Coronary artery (tissue), 2 donors: ENCODE data around the gene NUDT3.
A peak's percentile ranks its signal among the peaks of the same experiment; 100 is the strongest.
"Not testable (repeated sequence)": the region's sequence is repeated elsewhere in the genome, so short reads cannot be mapped to it uniquely, and the experiment has no call there.

ENCODE experiments used
- DNase-seq: peaks from one replicate; pipeline ENCODE4 v3.0.0-alpha.2; 2017; ENCODE audit warnings: low spot score
- H3K27ac ChIP-seq, 2 donors: fragments of 200-600 bp; sonication (generic); one replicate each; pipeline ENCODE4 v1.5.1; 2016 to 2019
- H3K4me3 ChIP-seq: fragments of 200-600 bp; sonication (generic); 2 replicates; pipeline ENCODE4 v1.5.1; 2016; ENCODE audit warnings: mild to moderate bottlenecking, moderate library complexity
- CTCF ChIP-seq: fragments of 200-600 bp; sonication (generic); IDR thresholded peaks from one replicate; pipeline ENCODE4 v1.5.1; 2019; ENCODE audit warnings: antibody characterized with exemption

NUDT3 gene

GRCh38 chr6:34248198-34248726 is 144.2 kb downstream of the NUDT3 start:
- Histone ChIP-seq H3K4me3 (peak overlapping the region; percentile 91), H3K27ac (peak overlapping the region; percentile 86 to 95)
- no peak for TF ChIP-seq CTCF
- DNase-seq, result no peak

GRCh38 chr6:34247481-34248197 is 144.8 kb downstream of the NUDT3 start:
- peak overlapping the region; percentile 86 to 95 for H3K27ac ChIP-seq
- TF ChIP-seq CTCF, result no peak
- H3K4me3 ChIP-seq, result peak overlapping the region; percentile 91
- no peak for DNase-seq

- Histone ChIP-seq H3K27ac (peak overlapping the region in 1 of 2 donors; percentile 95), H3K4me3 (no peak overlapping the region)
- no peak for DNase-seq
- no peak for TF ChIP-seq CTCF
Observed at GRCh38 chr6:34246563-34247391, 145.7 kb downstream of the NUDT3 start.

GRCh38 chr6:34246249-34246562 is 146.3 kb downstream of the NUDT3 start:
- DNase-seq, result no peak
- no peak overlapping the region for H3K4me3 ChIP-seq
- H3K27ac ChIP-seq, result no peak overlapping the region

GRCh38 chr6:34245761-34246140 is 146.7 kb downstream of the NUDT3 start:
- not testable (repeated sequence) for H3K4me3 ChIP-seq, H3K27ac ChIP-seq, DNase-seq

More at GRCh38 chr6:34246249-34246562, 146.3 kb downstream of the NUDT3 start:
- TF ChIP-seq CTCF, result no peak

GRCh38 chr6:34245032-34245760 is 147.3 kb downstream of the NUDT3 start:
- H3K27ac ChIP-seq, result peak overlapping the region in 1 of 2 donors; percentile 62

GRCh38 chr6:34243901-34244884 is 148.3 kb downstream of the NUDT3 start:
- H3K4me3 ChIP-seq, result peak overlapping the region; percentile 44
- peak overlapping the region; percentile 1 to 62 for H3K27ac ChIP-seq
- TF ChIP-seq CTCF, result no peak
- DNase-seq, result peak; percentile 82

More at GRCh38 chr6:34245032-34245760, 147.3 kb downstream of the NUDT3 start:
- H3K4me3 ChIP-seq, result not testable (repeated sequence)
- peak; percentile 69 for DNase-seq
